Mucosa of descending colon (tissue), 3 donors: ENCODE data around the gene GIN1. TPM values are rescaled to one million over a fixed set of nuclear protein-coding genes. Genes with fewer than 3 reads are reported as not detected.
"Not testable (repeated sequence)": the region's sequence is repeated elsewhere in the genome, so short reads cannot be mapped to it uniquely, and the experiment has no call there.

Experiments used
- ATAC-seq: fragments of 200-7000 bp; cut with Tn5 transposase; one replicate; pipeline ENCODE4 v1.9.1; 2020; ENCODE audit warnings: mild to moderate bottlenecking, moderate library complexity
- DNase-seq, 3 donors: peaks; one replicate each; pipeline ENCODE4 v3.0.0-alpha.2; 2020
- H3K36me3 ChIP-seq: fragments of 200-600 bp; one replicate; pipeline ENCODE4 v1.8.0; 2021; ENCODE audit warnings: low read depth, mild to moderate bottlenecking
- H3K4me1 ChIP-seq: fragments of 200-600 bp; one replicate; pipeline ENCODE4 v1.8.0; 2021; ENCODE audit warnings: low read depth, mild to moderate bottlenecking
- H3K4me3 ChIP-seq: fragments of 200-600 bp; one replicate; pipeline ENCODE4 v1.8.0; 2021; ENCODE audit warnings: mild to moderate bottlenecking
- H3K9me3 ChIP-seq: fragments of 200-600 bp; one replicate; pipeline ENCODE4 v1.8.0; 2021; ENCODE audit warnings: mild to moderate bottlenecking
- intact Hi-C, 2 donors: fragments of 100-400 bp; cut with DNase I in 1 of 2; cut with micrococcal nuclease in 1 of 2; formaldehyde crosslinking; loops; one replicate each; pipeline versions ENCODE4 v1.11.0 to v1.11.1; 2022; cut with DNase I, micrococcal nuclease
- total RNA-seq, 3 donors: library from RNA; stranded (reverse); fragmentation: NEBNext Ultra II Directional in 2 of 3; extraction: Animal tissue kit (Norgen Biotek cat#: 25700) in 2 of 3; gene quantifications; one replicate each; pipeline versions ENCODE4 v1.2.1 to v1.2.4, GENCODE V29; 2021 to 2023
- TF ChIP-seq, protein P1 (sequence below): fragments of 200-600 bp; IDR thresholded peaks from one replicate; pipeline ENCODE4 v1.8.0; 2022; ENCODE audit warnings: antibody characterized with exemption, mild to moderate bottlenecking
- donor health status: DM: no; HTN: no; CAD: no; lungs with moderate emphysema.
- donor health status: DM: no; HTN: no; CAD: no.
- donor health status: DM: no; HTN: yes; CAD: no.

Gene GIN1
- total RNA-seq, 3 donors from 2014 or later = 6.7 to 9.1 (median 6.9) TPM

- ATAC-seq (no peak), DNase-seq (no peak)
- H3K36me3 ChIP-seq = no peaks in the 10 kb centered on the region
- intact Hi-C loops = no loop called here
- no peak overlapping the region for H3K4me3 ChIP-seq
- H3K4me1 ChIP-seq = no peaks in the 10 kb centered on the region
- H3K9me3 ChIP-seq = peaks cover 2% of the 10 kb centered on the region
- TF ChIP-seq, protein P1, sequence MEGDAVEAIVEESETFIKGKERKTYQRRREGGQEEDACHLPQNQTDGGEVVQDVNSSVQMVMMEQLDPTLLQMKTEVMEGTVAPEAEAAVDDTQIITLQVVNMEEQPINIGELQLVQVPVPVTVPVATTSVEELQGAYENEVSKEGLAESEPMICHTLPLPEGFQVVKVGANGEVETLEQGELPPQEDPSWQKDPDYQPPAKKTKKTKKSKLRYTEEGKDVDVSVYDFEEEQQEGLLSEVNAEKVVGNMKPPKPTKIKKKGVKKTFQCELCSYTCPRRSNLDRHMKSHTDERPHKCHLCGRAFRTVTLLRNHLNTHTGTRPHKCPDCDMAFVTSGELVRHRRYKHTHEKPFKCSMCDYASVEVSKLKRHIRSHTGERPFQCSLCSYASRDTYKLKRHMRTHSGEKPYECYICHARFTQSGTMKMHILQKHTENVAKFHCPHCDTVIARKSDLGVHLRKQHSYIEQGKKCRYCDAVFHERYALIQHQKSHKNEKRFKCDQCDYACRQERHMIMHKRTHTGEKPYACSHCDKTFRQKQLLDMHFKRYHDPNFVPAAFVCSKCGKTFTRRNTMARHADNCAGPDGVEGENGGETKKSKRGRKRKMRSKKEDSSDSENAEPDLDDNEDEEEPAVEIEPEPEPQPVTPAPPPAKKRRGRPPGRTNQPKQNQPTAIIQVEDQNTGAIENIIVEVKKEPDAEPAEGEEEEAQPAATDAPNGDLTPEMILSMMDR = no peak
Observed at GRCh38 chr5:103057208-103058130, 62.5 kb downstream of the GIN1 start.

- ATAC-seq, DNase-seq, H3K9me3 ChIP-seq, intact Hi-C loops, H3K4me3 ChIP-seq, H3K4me1 ChIP-seq, H3K36me3 ChIP-seq: not testable (repeated sequence)
Observed at GRCh38 chr5:103046706-103047105, 73.2 kb downstream of the GIN1 start.

DNA sequence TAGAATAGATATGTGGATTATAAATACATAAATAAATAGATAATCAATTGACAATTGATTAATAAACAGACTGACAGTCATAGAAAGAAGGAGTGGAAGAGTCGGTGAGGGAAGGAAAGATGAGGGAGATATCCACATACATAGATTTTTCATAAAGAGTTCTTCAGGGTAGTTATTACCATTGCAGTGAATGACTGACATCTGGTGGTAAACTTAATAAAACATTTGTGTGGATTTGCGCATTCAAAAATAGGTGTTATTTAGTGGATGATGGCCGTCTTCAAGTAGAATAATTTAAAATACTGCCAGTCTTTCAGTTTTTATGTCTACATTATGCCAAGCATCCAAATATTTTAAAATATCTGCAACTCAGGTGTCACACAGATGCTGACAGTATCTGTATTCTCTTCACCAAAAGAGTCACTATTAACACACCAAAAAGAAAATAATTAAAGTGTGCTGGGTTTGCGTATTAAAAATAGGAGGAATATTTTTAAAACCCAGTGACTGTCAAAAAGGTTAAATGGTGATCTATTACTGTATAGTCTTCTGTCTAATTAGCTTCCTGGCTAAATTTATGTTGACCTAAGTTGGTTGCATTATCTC lies 78.8 kb downstream of the GIN1 start:
- TF ChIP-seq, protein P1 = no peak

GRCh38 chr5:103037673-103038455 lies 82.1 kb downstream of the GIN1 start:
- no peaks in the 10 kb centered on the region for H3K4me1 ChIP-seq
- no peaks in the 10 kb centered on the region for H3K36me3 ChIP-seq
- H3K4me3 ChIP-seq = no peak overlapping the region
- H3K9me3 ChIP-seq = peaks cover 2% of the 10 kb centered on the region
- TF ChIP-seq, protein P1 = no peak
- ATAC-seq (no peak), DNase-seq (no peak)
- intact Hi-C loops = loop anchor here in 1 of 2 donors (10.0 kb wide), 1 partner anchor 453 kb away; no protein-coding TSS in a partner anchor

More for the DNA sequence above, 78.8 kb downstream of the GIN1 start:
- H3K36me3 ChIP-seq = no peaks in the 10 kb centered on the region
- H3K4me1 ChIP-seq = no peaks in the 10 kb centered on the region
- DNase-seq = no peak
- ATAC-seq = no peak
- H3K9me3 ChIP-seq = no peaks in the 10 kb centered on the region
- intact Hi-C loops = no loop called here
- H3K4me3 ChIP-seq = no peak overlapping the region

GRCh38 chr5:103036601-103037000 lies 83.3 kb downstream of the GIN1 start:
- intact Hi-C loops = loop anchor here in 1 of 2 donors (10.0 kb wide), 1 partner anchor 452 kb away; no protein-coding TSS in a partner anchor
- ATAC-seq = no peak

More at GRCh38 chr5:103036601-103037000, 83.3 kb downstream of the GIN1 start:
- no peak overlapping the region for H3K4me3 ChIP-seq
- H3K4me1 ChIP-seq = no peaks in the 10 kb centered on the region
- H3K9me3 ChIP-seq = peaks cover 2% of the 10 kb centered on the region
- TF ChIP-seq, protein P1 = no peak
- no peak for DNase-seq
- H3K36me3 ChIP-seq = no peaks in the 10 kb centered on the region

Other genes with a start within 250 kb of the GIN1 start
- 10 to 100 TPM; 59.0 to 90.6 (median 77.6) TPM for gene PPIP5K2, start 163 bp upstream of the GIN1 start, total RNA-seq
- gene MACIR, start 138.6 kb upstream of the GIN1 start, total RNA-seq = 10 to 100 TPM; 30.3 to 72.5 (median 67.9) TPM